Fibroblast of lung (primary cell): ENCODE results near the gene MRTFA. TPM values are rescaled to one million over a fixed set of nuclear protein-coding genes. Genes with fewer than 3 reads are reported as not detected.

ENCODE experiments used
- DNase-seq, 2 donors: peaks; one replicate each; pipeline versions ENCODE4 v3.0.0 to v3.0.0-alpha.2; 2010; ENCODE audit warnings: low read depth in 2 of 2
- H2AFZ ChIP-seq: 2 replicates; pipeline ENCODE4 v1.5.1; 2012; ENCODE audit warnings: low read length, control low read depth, inconsistent platforms
- H3K27ac ChIP-seq: 2 replicates; pipeline ENCODE4 v1.5.1; 2011; ENCODE audit warnings: low read length, control low read depth; ENCODE audit not compliant: insufficient read depth
- H3K27me3 ChIP-seq: 2 replicates; pipeline ENCODE4 v1.5.1; 2011; ENCODE audit warnings: mild to moderate bottlenecking, low read length; ENCODE audit not compliant: control insufficient read depth, insufficient read depth
- H3K36me3 ChIP-seq: 2 replicates; pipeline ENCODE4 v1.5.1; 2011; ENCODE audit warnings: low read length; ENCODE audit not compliant: control insufficient read depth, insufficient read depth
- H3K4me1 ChIP-seq: 2 replicates; pipeline ENCODE4 v1.5.1; 2011; ENCODE audit warnings: low read length; ENCODE audit not compliant: control insufficient read depth, insufficient read depth; ENCODE audit errors: extremely low read depth
- H3K4me2 ChIP-seq: 2 replicates; pipeline ENCODE4 v1.5.1; 2011; ENCODE audit warnings: low read length, control low read depth; ENCODE audit not compliant: insufficient read depth; ENCODE audit errors: extremely low read depth
- H3K4me3 ChIP-seq, 4 experiments: fragments of 200-600 bp in 1 of 4; sonication (generic) in 1 of 4; replicated peaks in 1 of 4; 2 replicates each; pipeline ENCODE4 v1.5.1; 2011 to 2016; ENCODE audit warnings: low read length in 4 of 4, low read depth in 3 of 4, mild to moderate bottlenecking in 3 of 4, control low read depth in 2 of 4, inconsistent platforms in 1 of 4, mixed read lengths in 1 of 4; ENCODE audit not compliant: insufficient read depth in 1 of 4; ENCODE audit errors: control extremely low read depth in 1 of 4
- H3K79me2 ChIP-seq: 2 replicates; pipeline ENCODE4 v1.5.1; 2012; ENCODE audit warnings: mild to moderate bottlenecking, low read length, inconsistent platforms; ENCODE audit not compliant: control insufficient read depth, insufficient read depth
- H3K9ac ChIP-seq: 2 replicates; pipeline ENCODE4 v1.5.1; 2011; ENCODE audit warnings: mild to moderate bottlenecking, low read length, control low read depth; ENCODE audit not compliant: insufficient read depth
- H3K9me3 ChIP-seq: 2 replicates; pipeline ENCODE4 v1.5.1; 2012; ENCODE audit warnings: low read depth, low read length; ENCODE audit not compliant: control insufficient read depth, insufficient read depth
- H4K20me1 ChIP-seq: 2 replicates; pipeline ENCODE4 v1.5.1; 2011; ENCODE audit warnings: low read length; ENCODE audit not compliant: control insufficient read depth, insufficient read depth; ENCODE audit errors: extremely low read depth
- CTCF ChIP-seq, 2 donors: IDR thresholded peaks in 1 of 2; conservative IDR thresholded peaks in 1 of 2; 1 replicate in 1 of 2; 2 replicates in 1 of 2; pipeline ENCODE4 v1.5.1; 2011 to 2012; ENCODE audit warnings: low read length in 2 of 2, control low read depth in 1 of 2, inconsistent platforms in 1 of 2, low read depth in 1 of 2, mild to moderate bottlenecking in 1 of 2
- EZH2 ChIP-seq: IDR thresholded peaks from 2 replicates; pipeline ENCODE4 v1.5.1; 2012; ENCODE audit warnings: low read length, control low read depth, mild to moderate bottlenecking; ENCODE audit errors: missing control alignments
- polyA plus RNA-seq, 2 donors: library from polyadenylated mRNA; depleted of rRNA in 1 of 2; stranded (reverse) in 1 of 2; unstranded in 1 of 2; fragments of >200 nt; gene quantifications; 2 replicates each; pipeline ENCODE4 v1.2.1, GENCODE V29; 2011 to 2012; ENCODE audit warnings: missing spikeins in 1 of 2
- total RNA-seq: library from RNA; depleted of rRNA; stranded (reverse); fragments of >200 nt; gene quantifications from 2 replicates; pipeline ENCODE4 v1.2.1, GENCODE V29; 2014

Gene MRTFA
- total and polyA plus RNA-seq, 2 donors (not counting 1 experiment from before 2014, with no cell fraction given): 7.6 to 23.0 TPM

GRCh38 chr22:40399621-40400020 is 236.9 kb downstream of the MRTFA start:
- Histone ChIP-seq H4K20me1 (no peaks in the 10 kb centered on the region), H3K27ac (no peak overlapping the region), H3K79me2 (no peaks in the 10 kb centered on the region), H3K4me3 (no peak overlapping the region), H3K4me2 (no peak overlapping the region), H3K27me3 (no peaks in the 10 kb centered on the region), H3K9ac (no peak overlapping the region), H3K9me3 (no peaks in the 10 kb centered on the region), H3K4me1 (peaks cover 5% of the 10 kb centered on the region), H3K36me3 (peaks cover 5% of the 10 kb centered on the region), H2AFZ (no peak overlapping the region)
- DNase-seq: no peak
- TF ChIP-seq CTCF (conservative IDR thresholded peaks at IDR 0.05 in 1 of 2, IDR thresholded peaks at IDR 0.05 in 1 of 2; ENCODE audit: low read depth in 1 of 2, low read length in 2 of 2): no peak
- no peak for TF ChIP-seq EZH2

- no peak overlapping the region for H3K4me2 ChIP-seq
Observed at GRCh38 chr22:40397396-40397795, 239.1 kb downstream of the MRTFA start.

GRCh38 chr22:40396882-40397281 is 239.6 kb downstream of the MRTFA start:
- Histone ChIP-seq H3K27ac (peak overlapping the region; percentile 56), H3K4me3 (no peak overlapping the region), H3K4me2 (no peak overlapping the region), H3K9ac (no peak overlapping the region), H3K79me2 (no peaks in the 10 kb centered on the region), H3K9me3 (no peaks in the 10 kb centered on the region), H3K4me1 (peaks cover 5% of the 10 kb centered on the region), H3K36me3 (peaks cover 2% of the 10 kb centered on the region), H4K20me1 (no peaks in the 10 kb centered on the region), H3K27me3 (no peaks in the 10 kb centered on the region), H2AFZ (no peak overlapping the region)
- TF ChIP-seq CTCF (conservative IDR thresholded peaks at IDR 0.05 in 1 of 2, IDR thresholded peaks at IDR 0.05 in 1 of 2; ENCODE audit: low read depth in 1 of 2, low read length in 2 of 2) (no peak), EZH2 (no peak)
- DNase-seq: peak; percentile 77 to 80

More at GRCh38 chr22:40397396-40397795, 239.1 kb downstream of the MRTFA start:
- peaks cover 2% of the 10 kb centered on the region for H3K36me3 ChIP-seq
- H3K4me1 ChIP-seq: peaks cover 5% of the 10 kb centered on the region
- H4K20me1 ChIP-seq: no peaks in the 10 kb centered on the region
- TF ChIP-seq EZH2: no peak
- no peak for TF ChIP-seq CTCF (conservative IDR thresholded peaks at IDR 0.05 in 1 of 2, IDR thresholded peaks at IDR 0.05 in 1 of 2; ENCODE audit: low read depth in 1 of 2, low read length in 2 of 2)
- peak in 1 of 2 donors; percentile 59 for DNase-seq
- peak overlapping the region; percentile 56 for H3K27ac ChIP-seq
- H3K27me3 ChIP-seq: no peaks in the 10 kb centered on the region
- H3K9me3 ChIP-seq: no peaks in the 10 kb centered on the region
- H3K79me2 ChIP-seq: no peaks in the 10 kb centered on the region
- no peak overlapping the region for H2AFZ ChIP-seq
- no peak overlapping the region for H3K9ac ChIP-seq
- no peak overlapping the region for H3K4me3 ChIP-seq
